DOHH2 (cell line): Measurements from ENCODE around the gene SH3PXD2A.

Experiments used
- H3F3A ChIP-seq: fragments of 200-600 bp; sonication (generic), shearing (Covaris generic); 2 replicates; pipeline ENCODE4 v1.6.0; 2016; ENCODE audit warnings: antibody characterized with exemption, mild to moderate bottlenecking; ENCODE audit not compliant: control insufficient read depth, insufficient read depth
- H3K27ac ChIP-seq: fragments of 200-600 bp; sonication (generic); 2 replicates; pipeline ENCODE4 v1.5.1; 2014; ENCODE audit warnings: low read depth, mild to moderate bottlenecking, low read length, moderate library complexity
- H3K27me3 ChIP-seq: fragments of 200-600 bp; sonication (generic); 2 replicates; pipeline ENCODE4 v1.6.1; 2014; ENCODE audit warnings: mild to moderate bottlenecking, low read length, mixed read lengths; ENCODE audit not compliant: control insufficient read depth
- H3K36me3 ChIP-seq: fragments of 200-600 bp; sonication (generic); 2 replicates; pipeline ENCODE4 v1.6.1; 2014; ENCODE audit warnings: mild to moderate bottlenecking, low read length, moderate library complexity, mixed read lengths; ENCODE audit not compliant: control insufficient read depth
- H3K4me1 ChIP-seq: fragments of 200-600 bp; sonication (generic); 2 replicates; pipeline ENCODE4 v1.6.1; 2014; ENCODE audit warnings: mild to moderate bottlenecking, low read length, mixed read lengths; ENCODE audit not compliant: control insufficient read depth
- H3K4me2 ChIP-seq: fragments of 200-600 bp; sonication (generic); 2 replicates; pipeline ENCODE4 v1.6.0; 2014; ENCODE audit warnings: mild to moderate bottlenecking, low read length, moderate library complexity
- H3K4me3 ChIP-seq: fragments of 200-600 bp; sonication (generic); 2 replicates; pipeline ENCODE4 v1.5.1; 2014; ENCODE audit warnings: mild to moderate bottlenecking, low read length, mixed read lengths
- H3K79me2 ChIP-seq: fragments of 200-600 bp; sonication (generic); 2 replicates; pipeline ENCODE4 v1.6.1; 2014; ENCODE audit warnings: mild to moderate bottlenecking, low read length, mixed read lengths; ENCODE audit not compliant: control insufficient read depth
- H3K9me2 ChIP-seq: fragments of 200-600 bp; sonication (generic); replicated peaks from 2 replicates; pipeline ENCODE4 v1.6.1; 2014; ENCODE audit warnings: mild to moderate bottlenecking, low read length, mixed read lengths; ENCODE audit not compliant: control insufficient read depth
- H3K9me3 ChIP-seq: fragments of 200-600 bp; sonication (generic); 2 replicates; pipeline ENCODE4 v1.6.1; 2014; ENCODE audit warnings: antibody characterized with exemption, low read length, mixed read lengths; ENCODE audit not compliant: control insufficient read depth, insufficient read depth
- H4K20me1 ChIP-seq: fragments of 200-600 bp; sonication (generic); 2 replicates; pipeline ENCODE4 v1.6.0; 2014; ENCODE audit warnings: low read depth, mild to moderate bottlenecking, antibody characterized with exemption, low read length, moderate library complexity; ENCODE audit not compliant: control insufficient read depth, insufficient read depth
- EZH2phosphoT487 ChIP-seq: fragments of 200-600 bp; sonication (generic); IDR thresholded peaks from 2 replicates; pipeline ENCODE4 v1.6.1; 2017; ENCODE audit warnings: borderline replicate concordance, mild to moderate bottlenecking, antibody characterized with exemption, low read length, moderate library complexity, mixed read lengths
- TF ChIP-seq, protein P1 (sequence below): fragments of 200-600 bp; sonication (generic); IDR thresholded peaks from one replicate; pipeline ENCODE4 v1.5.1; 2014; ENCODE audit warnings: antibody characterized with exemption, mild to moderate bottlenecking, low read depth, low read length; ENCODE audit not compliant: poor library complexity, severe bottlenecking

The SH3PXD2A gene

DNA sequence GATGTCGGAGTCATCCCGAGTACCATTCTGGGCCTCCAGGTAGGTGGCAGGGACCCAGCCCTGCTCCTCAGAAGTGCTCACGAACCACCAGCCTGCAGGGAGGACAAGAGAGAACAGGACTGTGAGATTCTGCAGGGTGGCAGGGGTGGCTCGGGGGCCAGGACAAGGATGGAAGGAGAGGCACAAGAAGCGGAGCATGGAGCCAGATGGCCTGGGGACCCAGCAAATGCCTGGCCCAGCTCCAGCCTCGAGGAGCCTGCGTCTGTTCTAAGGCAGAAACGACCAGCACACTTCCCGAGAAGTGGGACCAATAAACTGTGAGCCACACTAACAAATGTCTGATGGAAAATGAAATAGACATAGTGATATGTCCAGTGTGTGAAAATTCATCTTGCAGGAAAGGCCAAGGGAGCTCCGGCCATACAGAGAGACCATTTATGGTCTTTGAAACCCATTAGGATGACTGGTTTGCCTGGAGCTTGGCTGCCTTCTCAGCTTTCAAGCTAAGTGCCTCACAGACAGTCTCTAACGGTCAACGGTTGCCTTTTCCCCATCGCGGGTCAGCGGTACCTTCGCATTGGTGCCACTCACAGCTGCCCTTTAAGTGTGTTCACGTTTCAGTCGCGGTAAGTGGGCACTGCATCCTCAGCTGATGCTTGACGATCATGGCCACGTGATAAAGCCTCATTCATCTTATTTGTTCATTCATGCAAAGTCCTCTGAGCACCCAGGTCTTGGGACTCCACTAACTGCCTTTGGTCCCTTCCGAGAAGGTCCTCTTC is 228.1 kb downstream of the SH3PXD2A start:
- TF ChIP-seq, protein P1, sequence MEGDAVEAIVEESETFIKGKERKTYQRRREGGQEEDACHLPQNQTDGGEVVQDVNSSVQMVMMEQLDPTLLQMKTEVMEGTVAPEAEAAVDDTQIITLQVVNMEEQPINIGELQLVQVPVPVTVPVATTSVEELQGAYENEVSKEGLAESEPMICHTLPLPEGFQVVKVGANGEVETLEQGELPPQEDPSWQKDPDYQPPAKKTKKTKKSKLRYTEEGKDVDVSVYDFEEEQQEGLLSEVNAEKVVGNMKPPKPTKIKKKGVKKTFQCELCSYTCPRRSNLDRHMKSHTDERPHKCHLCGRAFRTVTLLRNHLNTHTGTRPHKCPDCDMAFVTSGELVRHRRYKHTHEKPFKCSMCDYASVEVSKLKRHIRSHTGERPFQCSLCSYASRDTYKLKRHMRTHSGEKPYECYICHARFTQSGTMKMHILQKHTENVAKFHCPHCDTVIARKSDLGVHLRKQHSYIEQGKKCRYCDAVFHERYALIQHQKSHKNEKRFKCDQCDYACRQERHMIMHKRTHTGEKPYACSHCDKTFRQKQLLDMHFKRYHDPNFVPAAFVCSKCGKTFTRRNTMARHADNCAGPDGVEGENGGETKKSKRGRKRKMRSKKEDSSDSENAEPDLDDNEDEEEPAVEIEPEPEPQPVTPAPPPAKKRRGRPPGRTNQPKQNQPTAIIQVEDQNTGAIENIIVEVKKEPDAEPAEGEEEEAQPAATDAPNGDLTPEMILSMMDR, result no peak
- TF ChIP-seq EZH2phosphoT487, result no peak
- Histone ChIP-seq H3K4me1 (no peaks in the 10 kb centered on the region), H3K79me2 (no peaks in the 10 kb centered on the region), H3K9me2 (no peaks in the 10 kb centered on the region), H3K27ac (no peak overlapping the region), H3K4me3 (no peak overlapping the region), H3K9me3 (no peaks in the 10 kb centered on the region), H3F3A (no peaks in the 10 kb centered on the region), H3K4me2 (no peak overlapping the region), H3K36me3 (no peaks in the 10 kb centered on the region), H3K27me3 (no peaks in the 10 kb centered on the region), H4K20me1 (no peaks in the 10 kb centered on the region)

DNA sequence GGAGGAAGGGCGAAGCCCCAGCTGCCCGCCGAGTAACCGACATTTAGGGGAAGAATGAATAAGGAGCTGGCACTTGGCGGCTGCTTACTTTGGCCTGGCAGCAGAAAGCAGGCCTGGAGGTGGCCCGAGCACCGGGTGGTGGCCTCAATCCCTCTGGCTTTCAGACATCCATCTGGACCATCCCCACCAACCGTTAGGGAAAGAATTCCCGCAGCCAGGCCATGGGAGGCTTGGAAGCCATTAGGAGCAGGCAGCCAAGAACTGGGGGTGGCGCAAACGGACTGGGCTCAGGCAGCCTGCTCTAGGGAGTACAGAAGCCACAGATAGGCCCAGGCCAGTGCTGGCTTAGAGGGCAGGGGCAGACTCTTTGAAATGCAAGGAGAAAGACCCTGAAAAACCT is 229.2 kb downstream of the SH3PXD2A start:
- no peaks in the 10 kb centered on the region for H4K20me1 ChIP-seq
- no peaks in the 10 kb centered on the region for H3K4me1 ChIP-seq
- H3F3A ChIP-seq, result no peaks in the 10 kb centered on the region
- no peaks in the 10 kb centered on the region for H3K36me3 ChIP-seq
- H3K4me3 ChIP-seq, result no peak overlapping the region
- H3K9me3 ChIP-seq, result no peaks in the 10 kb centered on the region
- TF ChIP-seq EZH2phosphoT487, result no peak
- TF ChIP-seq, protein P1, result no peak
- no peak overlapping the region for H3K4me2 ChIP-seq
- no peaks in the 10 kb centered on the region for H3K9me2 ChIP-seq
- H3K27ac ChIP-seq, result no peak overlapping the region
- H3K27me3 ChIP-seq, result no peaks in the 10 kb centered on the region
- no peaks in the 10 kb centered on the region for H3K79me2 ChIP-seq

DNA sequence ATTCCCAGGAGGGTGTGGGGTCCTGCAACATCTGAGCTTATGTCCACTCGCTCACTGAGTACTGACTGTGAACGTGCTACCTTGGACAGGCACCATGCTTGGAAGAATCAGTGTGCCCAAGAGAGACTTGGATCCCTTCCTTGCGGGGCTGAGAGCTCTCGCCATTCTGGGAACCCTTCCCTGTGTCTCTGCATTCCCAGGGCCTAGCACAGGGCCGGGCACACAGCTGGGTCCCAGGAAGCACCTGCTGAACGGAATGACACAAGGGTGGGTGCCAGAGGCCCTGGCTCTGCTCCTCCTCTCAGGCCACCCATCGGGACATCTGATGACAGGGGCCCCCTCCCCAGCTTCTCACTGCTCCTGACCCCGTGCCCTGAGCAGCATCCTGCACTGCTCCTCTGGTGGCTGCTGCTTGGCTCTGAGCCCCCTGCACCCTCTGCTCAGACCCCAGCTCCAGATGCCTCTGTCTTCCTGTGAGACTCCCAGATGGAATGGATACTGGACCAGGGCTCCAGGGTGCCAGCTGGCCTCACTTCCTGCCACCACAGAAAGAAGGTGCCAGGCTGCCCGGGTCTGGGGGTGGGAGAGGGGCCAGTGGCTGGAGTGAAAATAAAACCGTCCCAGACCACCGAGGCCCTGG is 232.3 kb downstream of the SH3PXD2A start:
- Histone ChIP-seq H3K9me2 (no peaks in the 10 kb centered on the region), H3K4me2 (no peak overlapping the region), H3K4me1 (no peaks in the 10 kb centered on the region), H3K9me3 (no peaks in the 10 kb centered on the region), H3K4me3 (no peak overlapping the region), H3K79me2 (no peaks in the 10 kb centered on the region), H3K36me3 (no peaks in the 10 kb centered on the region), H3K27me3 (no peaks in the 10 kb centered on the region), H3F3A (no peaks in the 10 kb centered on the region), H3K27ac (no peak overlapping the region), H4K20me1 (no peaks in the 10 kb centered on the region)
- TF ChIP-seq, protein P1, result no peak
- TF ChIP-seq EZH2phosphoT487, result no peak
